ENCODE results near the gene PWWP2A.

The PWWP2A gene

GRCh38 chr5:160054047-160054446 is 65.2 kb downstream of the PWWP2A start:
- in situ Hi-C loops (cut with HindIII; ENCODE audit: low sequenced_read_pairs) = no loop called here
- no peak for DNase-seq (ENCODE audit: low read depth)
- TF ChIP-seq CTCF (IDR thresholded peaks at IDR 0.05; ENCODE audit: low read depth, low read length, missing control alignments) = no peak

GRCh38 chr5:160049099-160049498 is 70.2 kb downstream of the PWWP2A start:
- TF ChIP-seq CTCF (IDR thresholded peaks at IDR 0.05; ENCODE audit: low read depth, low read length, missing control alignments) = no peak
- in situ Hi-C loops (cut with HindIII; ENCODE audit: low sequenced_read_pairs) = no loop called here
- no peak for DNase-seq (ENCODE audit: low read depth)
- no peak overlapping the region for H3K4me3 ChIP-seq (ENCODE audit: low read depth, low read length)

More at GRCh38 chr5:160054047-160054446, 65.2 kb downstream of the PWWP2A start:
- H3K4me3 ChIP-seq (ENCODE audit: low read depth, low read length) = no peak overlapping the region

- in situ Hi-C loops (cut with HindIII; ENCODE audit: low sequenced_read_pairs) = no loop called here
- no peak for DNase-seq (ENCODE audit: low read depth)
- H3K4me3 ChIP-seq (ENCODE audit: low read depth, low read length) = no peak overlapping the region
- no peak for TF ChIP-seq CTCF (IDR thresholded peaks at IDR 0.05; ENCODE audit: low read depth, low read length, missing control alignments)
Observed at GRCh38 chr5:160048131-160048530, 71.1 kb downstream of the PWWP2A start.

- TF ChIP-seq CTCF (IDR thresholded peaks at IDR 0.05; ENCODE audit: low read depth, low read length, missing control alignments) = no peak
- in situ Hi-C loops (cut with HindIII; ENCODE audit: low sequenced_read_pairs) = no loop called here
- H3K4me3 ChIP-seq (ENCODE audit: low read depth, low read length) = no peak overlapping the region
- DNase-seq (ENCODE audit: low read depth) = no peak
Observed at GRCh38 chr5:160047423-160047822, 71.8 kb downstream of the PWWP2A start.

DNA sequence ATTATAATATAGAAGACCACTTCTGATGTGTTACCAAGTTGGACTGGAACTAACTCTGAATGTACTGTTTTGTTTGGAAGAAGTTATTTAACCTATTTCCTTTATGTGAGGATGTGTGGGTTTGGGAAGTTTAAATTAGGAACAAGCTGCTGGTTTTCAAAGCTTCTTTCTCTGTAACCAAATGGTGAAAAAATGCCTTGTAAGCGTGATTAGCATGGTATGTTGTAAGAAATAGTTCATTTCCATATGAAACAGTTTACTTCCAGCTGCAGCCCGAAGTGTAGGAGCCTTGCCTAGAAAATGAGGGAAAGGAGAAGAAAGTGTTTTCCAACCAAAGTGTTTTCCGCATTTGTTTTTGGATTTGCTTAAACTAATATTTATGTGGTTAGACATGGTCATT is 74.3 kb downstream of the PWWP2A start:
- no peak for TF ChIP-seq CTCF (IDR thresholded peaks at IDR 0.05; ENCODE audit: low read depth, low read length, missing control alignments)
- no peak overlapping the region for H3K4me3 ChIP-seq (ENCODE audit: low read depth, low read length)
- DNase-seq (ENCODE audit: low read depth) = no peak
- in situ Hi-C loops (cut with HindIII; ENCODE audit: low sequenced_read_pairs) = no loop called here

DNA sequence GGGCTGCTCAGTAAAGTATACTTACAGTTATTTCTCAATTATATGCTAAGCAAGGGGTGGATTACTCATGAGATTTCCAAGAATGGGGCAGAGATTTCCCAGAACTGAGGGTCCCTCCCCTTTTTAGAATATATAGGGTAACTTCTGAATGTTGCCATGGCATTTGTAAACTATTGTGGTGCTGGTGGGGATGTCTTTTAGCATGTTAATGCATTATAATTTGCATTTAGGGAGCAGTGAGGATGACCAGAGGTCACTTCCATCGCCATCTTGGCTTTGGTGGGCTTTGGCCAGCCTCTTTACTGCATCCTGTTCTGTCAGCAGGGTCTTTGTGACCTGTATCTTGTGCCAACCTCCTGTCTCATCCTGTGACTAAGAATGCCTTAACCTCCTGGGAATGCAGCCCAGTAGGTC is 74.9 kb downstream of the PWWP2A start:
- H3K4me3 ChIP-seq (ENCODE audit: low read depth, low read length) = no peak overlapping the region
- in situ Hi-C loops (cut with HindIII; ENCODE audit: low sequenced_read_pairs) = no loop called here
- DNase-seq (ENCODE audit: low read depth) = no peak
- no peak for TF ChIP-seq CTCF (IDR thresholded peaks at IDR 0.05; ENCODE audit: low read depth, low read length, missing control alignments)

- H3K4me3 ChIP-seq (ENCODE audit: low read depth, low read length) = no peak overlapping the region
- in situ Hi-C loops (cut with HindIII; ENCODE audit: low sequenced_read_pairs) = no loop called here
- no peak for DNase-seq (ENCODE audit: low read depth)
- TF ChIP-seq CTCF (IDR thresholded peaks at IDR 0.05; ENCODE audit: low read depth, low read length, missing control alignments) = no peak
Observed at GRCh38 chr5:160042671-160043070, 76.6 kb downstream of the PWWP2A start.

Measured in astrocyte of the cerebellum (primary cell).